HEK293T (cell line): ENCODE measurements around the gene REEP6.

Experiments used
- FOXA1 ChIP-seq: fragments of 450-650 bp; IDR thresholded peaks from 2 replicates; pipeline ENCODE4 v1.6.1; 2016; ENCODE audit warnings: mild to moderate bottlenecking
- PKNOX1 ChIP-seq: fragments of 450-650 bp; IDR thresholded peaks from 2 replicates; pipeline ENCODE4 v1.6.1; 2016

- TF ChIP-seq PKNOX1 (peak; percentile 97), FOXA1 (no peak)
Observed at GRCh38 chr19:1478934-1479707, 11.9 kb upstream of the REEP6 start, which contains the start of gene C19orf25.
